ENCODE measurements around the gene RNF34.

DNA sequence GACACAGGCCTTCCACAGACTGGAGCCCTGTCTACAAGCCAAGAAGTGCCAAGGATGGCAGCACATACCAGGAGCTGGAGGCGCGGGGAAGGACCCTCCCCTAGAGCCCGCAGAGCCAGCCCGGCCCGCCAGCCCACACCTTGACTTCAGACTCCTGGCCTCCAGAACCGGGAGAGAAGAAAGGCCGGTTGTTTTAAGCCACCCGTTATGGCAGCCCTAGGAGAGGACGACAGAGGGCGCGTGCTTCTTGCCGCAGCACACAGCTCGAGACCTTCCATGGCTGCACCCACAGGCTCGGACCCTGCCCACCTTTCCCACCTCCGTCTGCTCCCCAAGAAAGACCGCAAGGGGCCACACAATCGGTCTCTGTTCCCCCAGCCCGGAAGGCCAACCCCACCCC, 53.7 kb downstream of the RNF34 start:
- TF ChIP-seq EZH2phosphoT487 (IDR thresholded peaks at IDR 0.05; ENCODE audit: borderline replicate concordance, low read depth, low read length), result no peak
- TF ChIP-seq, protein P1, sequence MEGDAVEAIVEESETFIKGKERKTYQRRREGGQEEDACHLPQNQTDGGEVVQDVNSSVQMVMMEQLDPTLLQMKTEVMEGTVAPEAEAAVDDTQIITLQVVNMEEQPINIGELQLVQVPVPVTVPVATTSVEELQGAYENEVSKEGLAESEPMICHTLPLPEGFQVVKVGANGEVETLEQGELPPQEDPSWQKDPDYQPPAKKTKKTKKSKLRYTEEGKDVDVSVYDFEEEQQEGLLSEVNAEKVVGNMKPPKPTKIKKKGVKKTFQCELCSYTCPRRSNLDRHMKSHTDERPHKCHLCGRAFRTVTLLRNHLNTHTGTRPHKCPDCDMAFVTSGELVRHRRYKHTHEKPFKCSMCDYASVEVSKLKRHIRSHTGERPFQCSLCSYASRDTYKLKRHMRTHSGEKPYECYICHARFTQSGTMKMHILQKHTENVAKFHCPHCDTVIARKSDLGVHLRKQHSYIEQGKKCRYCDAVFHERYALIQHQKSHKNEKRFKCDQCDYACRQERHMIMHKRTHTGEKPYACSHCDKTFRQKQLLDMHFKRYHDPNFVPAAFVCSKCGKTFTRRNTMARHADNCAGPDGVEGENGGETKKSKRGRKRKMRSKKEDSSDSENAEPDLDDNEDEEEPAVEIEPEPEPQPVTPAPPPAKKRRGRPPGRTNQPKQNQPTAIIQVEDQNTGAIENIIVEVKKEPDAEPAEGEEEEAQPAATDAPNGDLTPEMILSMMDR (conservative IDR thresholded peaks at IDR 0.05; ENCODE audit: low read length), result no peak

Measured in OCI-LY7 (cell line).